Activated B cell treated with CpG ODN at 0.5 μM for 24 hours (primary cell): ENCODE results near the gene CLMN. TPM values are rescaled to one million over a fixed set of nuclear protein-coding genes. Genes with fewer than 3 reads are reported as not detected.

ENCODE experiments used
- ATAC-seq: fragments of 200-7000 bp; cut with Tn5 transposase; one replicate; pipeline ENCODE4 v1.10.0; 2021; ENCODE audit warnings: low read depth, mild to moderate bottlenecking, moderate library complexity
- CTCF ChIA-PET: fragments of 350-600 bp; sonication (Branson Sonifier 250); formaldehyde crosslinking; loops from one replicate; lab custom pipeline; 2021; ENCODE audit warnings: antibody characterized with exemption; lab: Charles Lee
- POLR2A ChIA-PET: fragments of 350-600 bp; sonication (Branson Sonifier 250); formaldehyde crosslinking; loops from one replicate; lab custom pipeline; 2021; ENCODE audit warnings: antibody characterized with exemption; lab: Charles Lee
- DNase-seq: peaks from one replicate; pipeline ENCODE4 v3.0.0; 2022
- H3K27ac Mint-ChIP-seq: one replicate; pipeline ENCODE4 v1.8.0; 2020; ENCODE audit warnings: mixed read lengths
- H3K27me3 Mint-ChIP-seq: one replicate; pipeline ENCODE4 v1.8.0; 2021; ENCODE audit warnings: mixed read lengths
- H3K36me3 Mint-ChIP-seq: one replicate; pipeline ENCODE4 v1.8.0; 2021; ENCODE audit warnings: low read depth, mixed read lengths
- H3K4me1 Mint-ChIP-seq: one replicate; pipeline ENCODE4 v1.8.0; 2021; ENCODE audit warnings: mixed read lengths
- H3K4me3 Mint-ChIP-seq: one replicate; pipeline ENCODE4 v1.8.0; 2020; ENCODE audit warnings: mild to moderate bottlenecking, mixed read lengths
- H3K9me3 Mint-ChIP-seq: one replicate; pipeline ENCODE4 v1.8.0; 2020; ENCODE audit warnings: mixed read lengths
- intact Hi-C: fragments of 100-400 bp; cut with micrococcal nuclease; formaldehyde crosslinking; loops from one replicate; pipeline ENCODE4 v1.15.1; 2024
- total RNA-seq: library from RNA; stranded (reverse); gene quantifications from 2 replicates; pipeline ENCODE4 v1.2.3, GENCODE V29; 2022
- TF ChIP-seq, protein P1 (sequence below): fragments of 200-600 bp; IDR thresholded peaks from one replicate; pipeline ENCODE4 v1.8.0; 2022; ENCODE audit warnings: antibody characterized with exemption, mild to moderate bottlenecking

Gene CLMN
- total RNA-seq, 1 donor from 2014 or later: 23.9 TPM

GRCh38 chr14:95356245-95356869, 36.6 kb upstream of the CLMN start:
- intact Hi-C loops: no loop called here
- H3K4me3 Mint-ChIP-seq: no peak overlapping the region
- ChIA-PET POLR2A (no interaction called here), CTCF (no interaction called here)
- DNase-seq (no peak), ATAC-seq (no peak)
- H3K27me3 Mint-ChIP-seq: peaks cover 14% of the 10 kb centered on the region
- no peaks in the 10 kb centered on the region for H3K36me3 Mint-ChIP-seq
- TF ChIP-seq, protein P1, sequence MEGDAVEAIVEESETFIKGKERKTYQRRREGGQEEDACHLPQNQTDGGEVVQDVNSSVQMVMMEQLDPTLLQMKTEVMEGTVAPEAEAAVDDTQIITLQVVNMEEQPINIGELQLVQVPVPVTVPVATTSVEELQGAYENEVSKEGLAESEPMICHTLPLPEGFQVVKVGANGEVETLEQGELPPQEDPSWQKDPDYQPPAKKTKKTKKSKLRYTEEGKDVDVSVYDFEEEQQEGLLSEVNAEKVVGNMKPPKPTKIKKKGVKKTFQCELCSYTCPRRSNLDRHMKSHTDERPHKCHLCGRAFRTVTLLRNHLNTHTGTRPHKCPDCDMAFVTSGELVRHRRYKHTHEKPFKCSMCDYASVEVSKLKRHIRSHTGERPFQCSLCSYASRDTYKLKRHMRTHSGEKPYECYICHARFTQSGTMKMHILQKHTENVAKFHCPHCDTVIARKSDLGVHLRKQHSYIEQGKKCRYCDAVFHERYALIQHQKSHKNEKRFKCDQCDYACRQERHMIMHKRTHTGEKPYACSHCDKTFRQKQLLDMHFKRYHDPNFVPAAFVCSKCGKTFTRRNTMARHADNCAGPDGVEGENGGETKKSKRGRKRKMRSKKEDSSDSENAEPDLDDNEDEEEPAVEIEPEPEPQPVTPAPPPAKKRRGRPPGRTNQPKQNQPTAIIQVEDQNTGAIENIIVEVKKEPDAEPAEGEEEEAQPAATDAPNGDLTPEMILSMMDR: no peak
- no peaks in the 10 kb centered on the region for H3K9me3 Mint-ChIP-seq
- H3K27ac Mint-ChIP-seq: no peak overlapping the region
- peaks cover 8% of the 10 kb centered on the region for H3K4me1 Mint-ChIP-seq

- no peaks in the 10 kb centered on the region for H3K9me3 Mint-ChIP-seq
- no peak for DNase-seq
- H3K27me3 Mint-ChIP-seq: peaks cover 11% of the 10 kb centered on the region
- no peak overlapping the region for H3K4me3 Mint-ChIP-seq
- ChIA-PET POLR2A (no interaction called here), CTCF (interaction anchor here (0.6 kb wide), 1 partner anchor 1892 kb away, joined by 4 read pairs; no protein-coding TSS in a partner anchor)
- TF ChIP-seq, protein P1: no peak
- no peaks in the 10 kb centered on the region for H3K36me3 Mint-ChIP-seq
- intact Hi-C loops: no loop called here
- no peak overlapping the region for H3K27ac Mint-ChIP-seq
- H3K4me1 Mint-ChIP-seq: peaks cover 7% of the 10 kb centered on the region
- no peak for ATAC-seq
These were observed 35.7 kb upstream of the CLMN start for GRCh38 chr14:95355422-95355821.

- H3K4me1 Mint-ChIP-seq: peaks cover 4% of the 10 kb centered on the region
- no peak for ATAC-seq
- intact Hi-C loops: no loop called here
- no peak overlapping the region for H3K27ac Mint-ChIP-seq
- H3K9me3 Mint-ChIP-seq: no peaks in the 10 kb centered on the region
- POLR2A ChIA-PET: no interaction called here
- DNase-seq: no peak
- no peak overlapping the region for H3K4me3 Mint-ChIP-seq
- no peaks in the 10 kb centered on the region for H3K36me3 Mint-ChIP-seq
- TF ChIP-seq, protein P1: no peak
- H3K27me3 Mint-ChIP-seq: peaks cover 8% of the 10 kb centered on the region
- CTCF ChIA-PET: interaction anchor here (0.6 kb wide), 1 partner anchor 1892 kb away, joined by 4 read pairs; no protein-coding TSS in a partner anchor
These were observed 35.1 kb upstream of the CLMN start for GRCh38 chr14:95354834-95355233.

- ATAC-seq (no peak), DNase-seq (no peak)
- H3K27me3 Mint-ChIP-seq: peaks cover 7% of the 10 kb centered on the region
- peaks cover 4% of the 10 kb centered on the region for H3K4me1 Mint-ChIP-seq
- TF ChIP-seq, protein P1: no peak
- H3K9me3 Mint-ChIP-seq: no peaks in the 10 kb centered on the region
- no peaks in the 10 kb centered on the region for H3K36me3 Mint-ChIP-seq
- intact Hi-C loops: no loop called here
- H3K4me3 Mint-ChIP-seq: no peak overlapping the region
- ChIA-PET CTCF (interaction anchor here (0.9 kb wide), 1 partner anchor 12 kb away, joined by 3 read pairs; no protein-coding TSS in a partner anchor), POLR2A (no interaction called here)
- H3K27ac Mint-ChIP-seq: no peak overlapping the region
These were observed 34.0 kb upstream of the CLMN start for GRCh38 chr14:95353664-95354063.

DNA sequence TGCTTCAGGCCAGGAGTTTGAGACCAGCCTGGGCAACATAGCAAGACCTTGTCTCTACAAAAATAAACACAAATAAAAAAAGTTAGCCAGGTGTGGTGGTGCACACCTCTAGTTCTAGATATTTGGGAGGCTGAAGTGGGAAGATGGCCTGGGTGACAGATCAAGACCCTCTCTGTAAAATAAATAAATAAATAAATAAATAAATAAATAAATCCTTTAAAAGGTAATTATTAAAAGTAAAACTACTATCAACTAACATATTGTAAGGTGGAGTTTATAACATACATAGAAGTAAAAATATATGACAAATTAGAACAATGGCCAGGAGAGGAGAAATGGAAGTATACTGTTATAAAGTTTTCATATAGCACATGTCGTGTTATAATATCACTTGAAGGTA, 33.3 kb upstream of the CLMN start:
- Mint-ChIP-seq H3K27ac (no peak overlapping the region), H3K4me3 (no peak overlapping the region), H3K9me3 (no peaks in the 10 kb centered on the region), H3K4me1 (peaks cover 4% of the 10 kb centered on the region), H3K36me3 (no peaks in the 10 kb centered on the region), H3K27me3 (peaks cover 5% of the 10 kb centered on the region)
- ATAC-seq (no peak), DNase-seq (no peak)
- intact Hi-C loops: no loop called here
- ChIA-PET CTCF (interaction anchor here (0.9 kb wide), 1 partner anchor 12 kb away, joined by 3 read pairs; no protein-coding TSS in a partner anchor), POLR2A (no interaction called here)
- TF ChIP-seq, protein P1: no peak
